Hepatocyte (in vitro differentiated cells): ENCODE results near the gene RIMKLB. TPM values are rescaled to one million over a fixed set of nuclear protein-coding genes. Genes with fewer than 3 reads are reported as not detected.

Experiments
- DNase-seq: peaks from one replicate; pipeline ENCODE4 v3.0.0-alpha.2; 2016; ENCODE audit warnings: low spot score
- H2AFZ ChIP-seq: fragments of 200-600 bp; sonication (generic); 2 replicates; pipeline ENCODE4 v1.6.0; 2016; ENCODE audit warnings: antibody characterized with exemption, mild to moderate bottlenecking
- H3K27ac ChIP-seq: fragments of 200-600 bp; sonication (generic); 2 replicates; pipeline ENCODE4 v1.5.1; 2016; ENCODE audit warnings: mild to moderate bottlenecking
- H3K27me3 ChIP-seq: fragments of 200-600 bp; sonication (generic); 2 replicates; pipeline ENCODE4 v1.6.1; 2016
- H3K36me3 ChIP-seq: fragments of 200-600 bp; sonication (generic); replicated peaks from 2 replicates; pipeline ENCODE4 v1.5.1; 2016; ENCODE audit warnings: low read depth; ENCODE audit not compliant: insufficient read depth
- H3K4me1 ChIP-seq: fragments of 200-600 bp; sonication (generic); 2 replicates; pipeline ENCODE4 v1.5.1; 2016; ENCODE audit warnings: mild to moderate bottlenecking, moderate library complexity; ENCODE audit not compliant: insufficient read depth
- H3K4me2 ChIP-seq: fragments of 200-600 bp; sonication (generic); 2 replicates; pipeline ENCODE4 v1.6.0; 2016
- H3K4me3 ChIP-seq: fragments of 200-600 bp; sonication (generic); 2 replicates; pipeline ENCODE4 v1.5.1; 2016; ENCODE audit warnings: mild to moderate bottlenecking
- H3K79me2 ChIP-seq: fragments of 200-600 bp; sonication (generic); 2 replicates; pipeline ENCODE4 v1.6.0; 2017; ENCODE audit warnings: mild to moderate bottlenecking
- H3K9me2 ChIP-seq: fragments of 200-600 bp; sonication (generic); replicated peaks from 2 replicates; pipeline ENCODE4 v1.6.0; 2017; ENCODE audit warnings: mild to moderate bottlenecking; ENCODE audit not compliant: insufficient read depth
- H3K9me3 ChIP-seq: fragments of 200-600 bp; sonication (generic); 2 replicates; pipeline ENCODE4 v1.5.1; 2016; ENCODE audit warnings: low read depth, mild to moderate bottlenecking
- H4K20me1 ChIP-seq: fragments of 200-600 bp; sonication (generic); 2 replicates; pipeline ENCODE4 v1.6.0; 2016; ENCODE audit warnings: mild to moderate bottlenecking; ENCODE audit not compliant: insufficient read depth, poor library complexity, severe bottlenecking
- CTCF ChIP-seq: fragments of 200-600 bp; sonication (generic); IDR thresholded peaks from 2 replicates; pipeline ENCODE4 v1.5.1; 2016; ENCODE audit warnings: antibody characterized with exemption, mild to moderate bottlenecking; ENCODE audit not compliant: poor library complexity
- EZH2 ChIP-seq: fragments of 200-600 bp; sonication (generic); IDR thresholded peaks from 2 replicates; pipeline ENCODE4 v1.6.1; 2016; ENCODE audit warnings: antibody characterized with exemption, mild to moderate bottlenecking, borderline replicate concordance
- EZH2phosphoT487 ChIP-seq: fragments of 200-600 bp; sonication (generic); IDR thresholded peaks from one replicate; pipeline ENCODE4 v1.6.1; 2018; ENCODE audit warnings: antibody characterized with exemption, mild to moderate bottlenecking, low read depth, moderate library complexity; ENCODE audit not compliant: unreplicated experiment, severe bottlenecking
- WGBS: methylation state at CpG from one replicate; pipeline ENCODE4 v1.1.6; 2016; ENCODE audit warnings: low lambda C conversion rate; ENCODE audit errors: missing lambda C conversion rate; 5-methylcytosine and 5-hydroxymethylcytosine counted together
- polyA plus RNA-seq: library from polyadenylated mRNA; unstranded; fragments of >200 nt; fragmentation: Nextera tagmentation; extraction: Ambion mirVana; gene quantifications from 2 replicates; pipeline ENCODE4 v1.2.1, GENCODE V29; 2016
- total RNA-seq: library from RNA; depleted of rRNA; stranded (reverse); fragments of >200 nt; gene quantifications from 2 replicates; pipeline ENCODE4 v1.2.3, GENCODE V29; 2014

Gene RIMKLB
- total and polyA plus RNA-seq, 2 experiments from 2014 or later, result 20.7 to 37.3 TPM

DNA sequence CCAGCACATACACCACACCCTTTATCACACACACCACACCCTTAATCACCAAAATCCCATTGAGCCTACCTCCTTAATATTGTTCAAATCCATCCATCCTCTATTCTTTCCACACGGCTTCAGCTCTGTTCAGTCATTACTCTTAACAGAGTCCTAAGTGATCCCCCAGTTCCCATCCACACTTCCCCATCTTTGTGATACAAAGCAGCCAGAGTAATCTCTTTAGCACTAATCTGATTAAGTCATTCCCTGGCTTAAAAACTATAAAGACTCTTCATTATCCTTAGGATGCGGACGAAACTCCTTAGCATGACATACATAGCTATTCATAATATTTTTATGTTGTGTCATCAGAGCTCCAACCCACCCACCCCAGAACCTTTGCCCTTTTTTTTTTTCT is 20.4 kb upstream of the RIMKLB start:
- no peak overlapping the region for H3K4me2 ChIP-seq
- DNase-seq, result no peak
- H3K36me3 ChIP-seq, result no peaks in the 10 kb centered on the region
- 94% methylated on average over 3 of the region's 3 CpGs for WGBS
- H3K27ac ChIP-seq, result no peak overlapping the region
- H3K4me1 ChIP-seq, result peaks cover 11% of the 10 kb centered on the region
- H3K27me3 ChIP-seq, result no peaks in the 10 kb centered on the region
- no peaks in the 10 kb centered on the region for H3K9me3 ChIP-seq
- no peak overlapping the region for H2AFZ ChIP-seq
- H4K20me1 ChIP-seq, result no peaks in the 10 kb centered on the region
- no peaks in the 10 kb centered on the region for H3K79me2 ChIP-seq
- TF ChIP-seq EZH2 (no peak), EZH2phosphoT487 (no peak), CTCF (no peak)
- no peaks in the 10 kb centered on the region for H3K9me2 ChIP-seq
- no peak overlapping the region for H3K4me3 ChIP-seq

DNA sequence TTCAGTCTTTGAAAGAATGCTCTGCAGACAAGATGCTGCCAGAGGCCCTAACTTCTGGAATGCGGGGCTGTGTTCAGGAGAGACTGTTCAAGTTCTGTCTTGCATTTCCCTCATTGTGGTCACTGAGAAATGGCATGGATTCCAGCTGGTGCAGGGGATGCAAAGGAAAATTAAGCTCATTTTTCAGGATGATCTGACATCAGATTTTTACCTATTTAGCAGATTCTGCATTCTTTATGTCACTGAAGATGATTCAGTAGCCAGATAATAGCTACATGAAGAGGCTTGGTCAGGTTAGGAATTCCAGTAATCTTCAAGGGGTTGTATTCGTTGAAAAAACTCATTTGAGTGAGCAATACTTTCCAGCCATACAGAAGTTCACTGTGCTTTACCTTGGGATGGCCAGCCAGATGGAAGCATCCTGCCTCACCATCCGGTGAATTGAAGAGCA is 19.1 kb upstream of the RIMKLB start:
- Histone ChIP-seq H3K36me3 (no peaks in the 10 kb centered on the region), H3K27ac (peak overlapping the region; percentile 26), H3K27me3 (no peaks in the 10 kb centered on the region), H3K79me2 (no peaks in the 10 kb centered on the region), H3K4me2 (no peak overlapping the region), H3K4me1 (peaks cover 11% of the 10 kb centered on the region), H2AFZ (no peak overlapping the region), H3K9me2 (no peaks in the 10 kb centered on the region), H3K9me3 (no peaks in the 10 kb centered on the region), H3K4me3 (no peak overlapping the region), H4K20me1 (no peaks in the 10 kb centered on the region)
- TF ChIP-seq EZH2 (no peak), CTCF (no peak), EZH2phosphoT487 (no peak)
- DNase-seq, result peak; percentile 18
- 63% methylated on average over 3 of the region's 3 CpGs for WGBS

DNA sequence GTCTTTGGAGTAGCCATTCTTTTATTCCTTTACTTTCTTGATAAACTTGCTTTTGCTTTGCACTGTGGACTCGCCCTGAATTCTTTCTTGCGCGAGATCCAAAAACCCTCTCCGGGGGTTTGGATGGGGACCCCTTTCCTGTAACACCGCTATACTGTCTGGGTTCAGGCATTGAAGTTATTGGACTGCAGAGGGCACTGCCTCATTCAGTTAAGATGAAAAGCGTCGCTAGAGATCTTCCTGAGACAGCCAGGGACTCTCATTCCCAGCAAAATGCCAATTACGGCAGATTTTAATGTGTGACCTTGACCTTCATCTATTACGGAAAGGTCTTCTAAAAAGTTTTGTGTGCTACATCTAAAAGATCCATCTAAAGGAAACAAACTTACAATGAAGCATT is 17.3 kb upstream of the RIMKLB start:
- TF ChIP-seq EZH2phosphoT487, result no peak
- no peak for TF ChIP-seq EZH2
- no peak for TF ChIP-seq CTCF
- H3K27ac ChIP-seq, result peak overlapping the region; percentile 82
- no peak overlapping the region for H3K4me3 ChIP-seq
- no peaks in the 10 kb centered on the region for H3K27me3 ChIP-seq
- H2AFZ ChIP-seq, result no peak overlapping the region
- H3K9me3 ChIP-seq, result no peaks in the 10 kb centered on the region
- H3K79me2 ChIP-seq, result no peaks in the 10 kb centered on the region
- no peak overlapping the region for H3K4me2 ChIP-seq
- no peaks in the 10 kb centered on the region for H4K20me1 ChIP-seq
- peaks cover 11% of the 10 kb centered on the region for H3K4me1 ChIP-seq
- DNase-seq, result no peak
- H3K9me2 ChIP-seq, result no peaks in the 10 kb centered on the region
- no peaks in the 10 kb centered on the region for H3K36me3 ChIP-seq
- WGBS, result 91% methylated on average over 9 of the region's 9 CpGs
